Tibial nerve (tissue), 4 donors: ENCODE data around the gene GPR173. TPM values are rescaled to one million over a fixed set of nuclear protein-coding genes. Genes with fewer than 3 reads are reported as not detected.

Experiments used
- DNase-seq, 2 donors: peaks; one replicate each; pipeline ENCODE4 v3.0.0-alpha.2; 2019; ENCODE audit warnings: low spot score in 2 of 2
- H3K27ac ChIP-seq, 4 donors: fragments of 200-600 bp; sonication (generic) in 3 of 4; one replicate each; pipeline ENCODE4 v1.5.1; 2017 to 2019; ENCODE audit warnings: mild to moderate bottlenecking in 1 of 4
- H3K27me3 ChIP-seq, 2 donors: fragments of 200-600 bp; sonication (generic) in 1 of 2; one replicate each; pipeline versions ENCODE4 v1.5.1 to v1.6.0; 2017 to 2019
- H3K36me3 ChIP-seq, 3 donors: fragments of 200-600 bp; sonication (generic); one replicate each; pipeline ENCODE4 v1.5.1; 2018 to 2019
- H3K4me1 ChIP-seq, 4 donors: fragments of 200-600 bp; sonication (generic) in 3 of 4; one replicate each; pipeline ENCODE4 v1.5.1; 2017 to 2019
- H3K4me3 ChIP-seq, 4 donors: fragments of 200-600 bp; sonication (generic) in 3 of 4; one replicate each; pipeline ENCODE4 v1.5.1; 2017 to 2019; ENCODE audit warnings: mild to moderate bottlenecking in 1 of 4, moderate library complexity in 1 of 4
- H3K9me3 ChIP-seq, 4 donors: fragments of 200-600 bp; sonication (generic) in 3 of 4; one replicate each; pipeline ENCODE4 v1.5.1; 2017 to 2019
- EP300 ChIP-seq, 2 donors: sonication (generic); formaldehyde crosslinking; IDR thresholded peaks; one replicate each; pipeline ENCODE4 v1.6.1; 2017; ENCODE audit warnings: antibody characterized with exemption in 2 of 2, mild to moderate bottlenecking in 1 of 2
- POLR2A ChIP-seq, 2 donors: fragments of 450-650 bp; IDR thresholded peaks; one replicate each; pipeline ENCODE4 v1.6.1; 2017; ENCODE audit warnings: antibody characterized with exemption in 2 of 2, mild to moderate bottlenecking in 2 of 2, moderate library complexity in 2 of 2
- WGBS, 2 donors: methylation state at CpG; one replicate each; pipeline ENCODE4 v1.1.5; 2018; 5-methylcytosine and 5-hydroxymethylcytosine counted together
- total RNA-seq, 4 donors: library from RNA; depleted of rRNA; stranded (reverse); fragments of >200 nt; gene quantifications; one replicate each; pipeline ENCODE4 v1.1.0, GENCODE V29; 2016
- TF ChIP-seq, protein P1 (sequence below), 5 experiments: fragments of 200-600 bp in 3 of 5; fragments of 450-650 bp in 2 of 5; sonication (generic) in 3 of 5; IDR thresholded peaks; one replicate each; pipeline ENCODE4 v1.5.1; 2016 to 2019; ENCODE audit warnings: antibody characterized with exemption in 5 of 5, mild to moderate bottlenecking in 3 of 5, moderate library complexity in 2 of 5

GPR173 gene
- total RNA-seq, 4 donors from 2014 or later, result 5.4 to 11.0 (median 8.0) TPM

DNA sequence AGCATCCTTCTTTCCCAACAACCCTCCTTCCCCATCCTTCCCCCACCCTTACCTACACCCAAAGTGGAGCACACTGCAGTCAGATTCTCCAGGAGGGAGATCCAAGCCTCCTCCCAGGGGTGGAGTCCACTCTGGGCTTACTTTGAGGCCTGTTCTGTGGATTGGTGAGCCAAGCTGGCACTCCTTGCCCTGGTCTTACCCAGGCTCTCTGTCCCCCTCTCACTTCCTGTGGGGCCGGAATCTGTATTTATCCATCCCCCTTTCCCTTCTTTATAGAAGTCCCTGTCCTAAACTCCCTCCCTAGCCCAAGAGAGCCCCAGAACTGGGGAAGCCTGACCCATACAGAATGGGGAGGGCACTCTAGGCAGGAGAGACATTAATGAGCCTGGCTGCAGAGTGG, 30.4 kb downstream of the GPR173 start:
- H3K9me3 ChIP-seq, result no peaks in the 10 kb centered on the region
- H3K4me3 ChIP-seq, result no peak overlapping the region
- H3K4me1 ChIP-seq, result peaks cover 0 to 1% (median 0%) of the 10 kb centered on the region in 4 donors
- WGBS, 2 donors, result 85% methylated on average over 1 of the region's 1 CpG; no CpG with 5 or more reads in 1 of the 2 donors
- H3K36me3 ChIP-seq, result peaks cover 0 to 8% (median 0%) of the 10 kb centered on the region in 3 donors
- TF ChIP-seq POLR2A (IDR thresholded peaks at IDR 0.05) (no peak), EP300 (IDR thresholded peaks at IDR 0.05) (no peak)
- TF ChIP-seq, protein P1, sequence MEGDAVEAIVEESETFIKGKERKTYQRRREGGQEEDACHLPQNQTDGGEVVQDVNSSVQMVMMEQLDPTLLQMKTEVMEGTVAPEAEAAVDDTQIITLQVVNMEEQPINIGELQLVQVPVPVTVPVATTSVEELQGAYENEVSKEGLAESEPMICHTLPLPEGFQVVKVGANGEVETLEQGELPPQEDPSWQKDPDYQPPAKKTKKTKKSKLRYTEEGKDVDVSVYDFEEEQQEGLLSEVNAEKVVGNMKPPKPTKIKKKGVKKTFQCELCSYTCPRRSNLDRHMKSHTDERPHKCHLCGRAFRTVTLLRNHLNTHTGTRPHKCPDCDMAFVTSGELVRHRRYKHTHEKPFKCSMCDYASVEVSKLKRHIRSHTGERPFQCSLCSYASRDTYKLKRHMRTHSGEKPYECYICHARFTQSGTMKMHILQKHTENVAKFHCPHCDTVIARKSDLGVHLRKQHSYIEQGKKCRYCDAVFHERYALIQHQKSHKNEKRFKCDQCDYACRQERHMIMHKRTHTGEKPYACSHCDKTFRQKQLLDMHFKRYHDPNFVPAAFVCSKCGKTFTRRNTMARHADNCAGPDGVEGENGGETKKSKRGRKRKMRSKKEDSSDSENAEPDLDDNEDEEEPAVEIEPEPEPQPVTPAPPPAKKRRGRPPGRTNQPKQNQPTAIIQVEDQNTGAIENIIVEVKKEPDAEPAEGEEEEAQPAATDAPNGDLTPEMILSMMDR (IDR thresholded peaks at IDR 0.05), result no peak
- peak overlapping the region in 1 of 4 donors; percentile 98 for H3K27ac ChIP-seq
- H3K27me3 ChIP-seq, result peaks cover 0 to 8% of the 10 kb centered on the region in 2 donors
- DNase-seq, result no peak

- H3K9me3 ChIP-seq, result no peaks in the 10 kb centered on the region
- WGBS, 2 donors, result 47 to 57% methylated on average over 4 to 9 of the region's 17 CpGs
- H3K4me3 ChIP-seq, result peak overlapping the region in 3 of 4 donors; percentile 22 to 83 (median 68)
- H3K27ac ChIP-seq, result peak overlapping the region; percentile 87 to 98 (median 94)
- DNase-seq, result no peak
- H3K27me3 ChIP-seq, result peaks cover 0 to 11% of the 10 kb centered on the region in 2 donors
- TF ChIP-seq, protein P1 (IDR thresholded peaks at IDR 0.05), result no peak
- TF ChIP-seq EP300 (IDR thresholded peaks at IDR 0.05), result peak in 1 of 2 donors; percentile 37
- H3K36me3 ChIP-seq, result peaks cover 0 to 20% (median 0%) of the 10 kb centered on the region in 3 donors
- H3K4me1 ChIP-seq, result peaks cover 0 to 19% (median 0%) of the 10 kb centered on the region in 4 donors
Observed at GRCh38 chrX:53080628-53081580, 32.3 kb downstream of the GPR173 start.

DNA sequence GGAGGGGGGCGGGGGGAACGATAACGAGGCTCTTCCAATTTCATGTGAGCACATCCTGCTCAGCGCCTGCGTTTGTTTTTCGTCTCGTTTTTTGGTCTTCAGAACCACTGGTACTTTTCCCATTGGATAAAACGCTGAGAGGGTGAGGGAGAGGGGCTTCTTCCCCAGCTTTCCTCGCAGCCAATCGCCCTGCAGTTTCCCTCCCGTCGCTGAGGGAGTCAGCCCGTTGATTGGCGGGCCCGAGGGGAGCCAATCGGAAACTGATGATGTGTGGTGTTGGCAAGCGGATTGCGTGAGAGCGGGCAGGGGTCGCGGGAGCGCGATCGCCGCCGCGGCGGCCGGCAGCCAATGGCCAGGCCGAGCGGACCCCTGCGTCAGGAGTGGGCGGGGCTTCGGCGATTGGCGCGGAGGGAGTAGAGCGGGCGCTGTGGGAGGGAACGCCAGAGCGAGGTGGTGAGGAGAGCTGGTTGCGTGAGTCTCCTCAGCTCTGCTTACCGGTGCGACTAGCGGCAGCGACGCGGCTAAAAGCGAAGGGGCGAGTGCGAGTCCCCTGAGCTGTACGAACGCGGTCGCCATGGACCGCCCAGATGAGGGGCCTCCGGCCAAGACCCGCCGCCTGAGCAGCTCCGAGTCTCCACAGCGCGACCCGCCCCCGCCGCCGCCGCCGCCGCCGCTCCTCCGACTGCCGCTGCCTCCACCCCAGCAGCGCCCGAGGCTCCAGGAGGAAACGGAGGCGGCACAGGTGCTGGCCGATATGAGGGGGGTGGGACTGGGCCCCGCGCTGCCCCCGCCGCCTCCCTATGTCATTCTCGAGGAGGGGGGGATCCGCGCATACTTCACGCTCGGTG, 33.6 kb downstream of the GPR173 start, which contains the start of gene TSPYL2:
TSS of gene TSPYL2 (plus strand) at position 443 of the 848 bp plus-strand sequence. CDS start at position 575, 132 bp downstream.
- Histone ChIP-seq H3K27ac (peak within 1 kb of the TSS; percentile 92 to 98 (median 96)), H3K27me3 (peaks cover 0 to 11% of the 10 kb centered on the region in 2 donors), H3K4me1 (peaks cover 0 to 25% (median 3%) of the 10 kb centered on the region in 4 donors), H3K36me3 (peaks cover 0 to 14% (median 0%) of the 10 kb centered on the region in 3 donors), H3K4me3 (peak within 1 kb of the TSS; percentile 55 to 83 (median 70)), H3K9me3 (no peaks in the 10 kb centered on the region)
- DNase-seq, result peak; percentile 86 to 87
- TF ChIP-seq POLR2A (IDR thresholded peaks at IDR 0.05) (peak; percentile 90 to 99), EP300 (IDR thresholded peaks at IDR 0.05) (peak; percentile 26 to 99)
- TF ChIP-seq, protein P1 (IDR thresholded peaks at IDR 0.05), result peak in 2 of 5 experiments; percentile 39 to 42
- WGBS, 2 donors, result 1 to 41% methylated on average over 56 to 84 of the region's 86 CpGs

- H3K4me1 ChIP-seq, result peaks cover 0 to 33% (median 7%) of the 10 kb centered on the region in 4 donors
- DNase-seq, result no peak
- peak overlapping the region; percentile 92 to 98 (median 96) for H3K27ac ChIP-seq
- 5 to 41% methylated on average over 24 to 30 of the region's 31 CpGs for WGBS, 2 donors
- no peak for TF ChIP-seq POLR2A (IDR thresholded peaks at IDR 0.05)
- no peak for TF ChIP-seq EP300 (IDR thresholded peaks at IDR 0.05)
- TF ChIP-seq, protein P1 (IDR thresholded peaks at IDR 0.05), result no peak
- H3K36me3 ChIP-seq, result peaks cover 0 to 11% (median 0%) of the 10 kb centered on the region in 3 donors
- no peaks in the 10 kb centered on the region for H3K9me3 ChIP-seq
- H3K4me3 ChIP-seq, result peak overlapping the region; percentile 55 to 83 (median 70)
- peaks cover 0 to 11% of the 10 kb centered on the region in 2 donors for H3K27me3 ChIP-seq
Observed at GRCh38 chrX:53082773-53083616, 34.4 kb downstream of the GPR173 start.
